ENCODE results near the gene TBX20. TPM values are rescaled to one million over a fixed set of nuclear protein-coding genes. Genes with fewer than 3 reads are reported as not detected.

Gene TBX20
- total RNA-seq, 3 donors from 2014 or later = 0.59 TPM; not detected in 2

DNA sequence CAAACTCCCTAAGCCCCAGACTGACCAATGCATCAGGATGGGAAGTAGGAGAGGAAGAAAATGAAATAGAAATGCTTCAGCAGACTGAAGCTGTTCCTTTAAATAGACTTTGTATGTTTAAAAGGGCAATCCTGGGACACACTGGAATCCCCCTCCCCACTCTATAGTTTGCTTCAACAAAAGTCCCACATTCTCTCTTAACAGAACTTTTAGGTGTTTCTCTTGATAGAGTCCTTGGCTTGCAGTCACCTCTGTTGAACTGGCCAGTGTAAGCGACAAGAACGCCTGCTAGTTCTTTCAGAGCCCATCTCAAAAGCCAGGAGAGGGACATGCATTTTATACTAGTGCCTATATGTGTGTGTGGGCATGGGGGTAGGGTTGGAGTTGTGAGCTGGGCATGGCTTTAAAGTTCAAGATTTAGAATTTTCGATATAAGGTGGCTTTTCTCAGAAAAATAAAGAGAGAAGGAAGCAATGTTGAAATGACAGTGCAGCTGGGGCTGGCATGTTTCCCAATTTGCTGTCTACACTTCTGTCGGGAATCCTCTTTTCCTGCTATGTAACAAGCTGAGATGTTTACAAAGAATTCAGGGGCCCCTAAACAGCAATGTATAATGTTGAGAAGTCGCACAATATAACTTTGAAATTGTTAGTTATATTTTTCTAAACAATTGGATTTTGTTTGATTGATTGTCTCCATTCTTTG, 2.1 kb downstream of the TBX20 start:
- Histone ChIP-seq H3K9me3 (peaks cover 0 to 8% of the 10 kb centered on the region in 2 donors), H3K27ac (no peak overlapping the region), H3K36me3 (no peaks in the 10 kb centered on the region), H3K4me1 (no peaks in the 10 kb centered on the region), H3K27me3 (peaks cover 0 to 99% of the 10 kb centered on the region in 2 donors), H3K4me3 (no peak overlapping the region)
- TF ChIP-seq POLR2AphosphoS5 (IDR thresholded peaks at IDR 0.05) = no peak
- TF ChIP-seq, protein P1, sequence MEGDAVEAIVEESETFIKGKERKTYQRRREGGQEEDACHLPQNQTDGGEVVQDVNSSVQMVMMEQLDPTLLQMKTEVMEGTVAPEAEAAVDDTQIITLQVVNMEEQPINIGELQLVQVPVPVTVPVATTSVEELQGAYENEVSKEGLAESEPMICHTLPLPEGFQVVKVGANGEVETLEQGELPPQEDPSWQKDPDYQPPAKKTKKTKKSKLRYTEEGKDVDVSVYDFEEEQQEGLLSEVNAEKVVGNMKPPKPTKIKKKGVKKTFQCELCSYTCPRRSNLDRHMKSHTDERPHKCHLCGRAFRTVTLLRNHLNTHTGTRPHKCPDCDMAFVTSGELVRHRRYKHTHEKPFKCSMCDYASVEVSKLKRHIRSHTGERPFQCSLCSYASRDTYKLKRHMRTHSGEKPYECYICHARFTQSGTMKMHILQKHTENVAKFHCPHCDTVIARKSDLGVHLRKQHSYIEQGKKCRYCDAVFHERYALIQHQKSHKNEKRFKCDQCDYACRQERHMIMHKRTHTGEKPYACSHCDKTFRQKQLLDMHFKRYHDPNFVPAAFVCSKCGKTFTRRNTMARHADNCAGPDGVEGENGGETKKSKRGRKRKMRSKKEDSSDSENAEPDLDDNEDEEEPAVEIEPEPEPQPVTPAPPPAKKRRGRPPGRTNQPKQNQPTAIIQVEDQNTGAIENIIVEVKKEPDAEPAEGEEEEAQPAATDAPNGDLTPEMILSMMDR (IDR thresholded peaks at IDR 0.05) = no peak
- no peak for TF ChIP-seq POLR2A (IDR thresholded peaks at IDR 0.05)
- DNase-seq (ENCODE audit: low spot score in 2 of 2) = no peak
- intact Hi-C loops (cut with DNase I; ENCODE audit: low total_unique reads) = no loop called here

DNA sequence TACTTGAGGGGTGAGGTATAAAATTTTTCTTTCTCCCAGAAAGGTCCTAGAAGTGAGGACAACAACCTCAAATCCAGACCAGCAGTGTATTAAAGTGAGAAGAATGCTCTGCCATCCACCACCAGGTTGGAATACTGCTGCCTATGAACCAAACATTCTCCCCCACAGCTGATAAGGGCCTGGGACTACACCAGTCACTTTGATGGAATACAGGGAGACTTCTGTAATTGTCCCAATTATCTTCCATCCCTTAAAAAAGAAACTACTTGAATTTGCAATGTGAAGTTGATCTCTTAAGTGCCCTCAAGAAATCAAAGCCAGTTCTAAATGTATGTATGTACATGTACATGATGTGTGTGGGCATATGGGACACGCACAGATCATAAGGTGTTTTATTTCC, 3.0 kb downstream of the TBX20 start:
- Histone ChIP-seq H3K27ac (no peak overlapping the region), H3K4me3 (no peak overlapping the region), H3K27me3 (peaks cover 0 to 96% of the 10 kb centered on the region in 2 donors), H3K9me3 (peaks cover 0 to 8% of the 10 kb centered on the region in 2 donors), H3K36me3 (no peaks in the 10 kb centered on the region), H3K4me1 (no peaks in the 10 kb centered on the region)
- no peak for DNase-seq (ENCODE audit: low spot score in 2 of 2)
- TF ChIP-seq, protein P1 (IDR thresholded peaks at IDR 0.05) = no peak
- TF ChIP-seq POLR2A (IDR thresholded peaks at IDR 0.05) (no peak), POLR2AphosphoS5 (IDR thresholded peaks at IDR 0.05) (no peak)
- intact Hi-C loops (cut with DNase I; ENCODE audit: low total_unique reads) = no loop called here

DNA sequence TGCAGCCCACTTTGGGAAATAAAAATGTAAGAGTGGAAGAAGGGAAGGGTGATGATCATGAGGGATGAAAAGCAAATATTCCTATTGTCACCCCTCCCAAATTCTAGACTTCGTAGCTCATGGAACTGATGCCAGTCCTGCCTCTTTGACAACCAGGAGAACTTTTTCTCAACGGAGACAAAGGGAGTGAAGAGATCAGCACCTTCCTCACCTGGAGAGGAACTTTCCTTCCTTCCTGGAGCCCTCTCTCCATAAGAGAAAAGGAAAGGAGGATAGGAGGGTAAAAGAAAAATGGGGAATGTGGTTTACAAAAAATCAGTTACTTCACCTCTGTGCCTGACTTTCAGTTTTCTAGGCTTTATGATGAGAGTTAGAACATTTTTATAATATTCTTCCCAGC, 3.4 kb downstream of the TBX20 start:
- Histone ChIP-seq H3K36me3 (no peaks in the 10 kb centered on the region), H3K27ac (no peak overlapping the region), H3K9me3 (peaks cover 0 to 8% of the 10 kb centered on the region in 2 donors), H3K4me3 (no peak overlapping the region), H3K27me3 (peaks cover 0 to 96% of the 10 kb centered on the region in 2 donors), H3K4me1 (no peaks in the 10 kb centered on the region)
- intact Hi-C loops (cut with DNase I; ENCODE audit: low total_unique reads) = no loop called here
- no peak for DNase-seq (ENCODE audit: low spot score in 2 of 2)
- TF ChIP-seq POLR2AphosphoS5 (IDR thresholded peaks at IDR 0.05) (no peak), POLR2A (IDR thresholded peaks at IDR 0.05) (no peak)
- TF ChIP-seq, protein P1 (IDR thresholded peaks at IDR 0.05) = no peak

DNA sequence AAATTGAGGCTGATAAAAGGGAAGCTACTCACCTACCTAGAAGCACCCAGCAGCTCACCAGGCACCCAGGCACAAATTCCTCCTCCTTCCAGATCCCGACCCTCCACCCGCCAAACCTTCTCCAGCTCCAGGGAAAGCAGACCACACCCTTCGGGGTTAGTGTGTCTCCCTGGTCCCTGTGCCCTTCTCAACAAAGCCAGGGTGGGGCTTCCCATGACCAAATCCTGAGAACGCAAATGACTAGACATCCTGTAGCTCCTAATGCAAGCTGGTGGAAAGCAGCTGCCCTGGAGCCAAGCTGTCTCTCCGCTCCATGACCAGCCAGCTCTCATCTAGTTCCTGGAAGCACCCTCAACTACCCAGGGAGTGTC, 4.4 kb downstream of the TBX20 start:
- no peak for DNase-seq (ENCODE audit: low spot score in 2 of 2)
- TF ChIP-seq, protein P1 (IDR thresholded peaks at IDR 0.05) = no peak
- no peak for TF ChIP-seq POLR2A (IDR thresholded peaks at IDR 0.05)
- H3K27ac ChIP-seq = no peak overlapping the region
- no peaks in the 10 kb centered on the region for H3K36me3 ChIP-seq
- peaks cover 0 to 1% of the 10 kb centered on the region in 2 donors for H3K9me3 ChIP-seq
- intact Hi-C loops (cut with DNase I; ENCODE audit: low total_unique reads) = no loop called here
- peaks cover 0 to 94% of the 10 kb centered on the region in 2 donors for H3K27me3 ChIP-seq
- H3K4me3 ChIP-seq = no peak overlapping the region
- no peaks in the 10 kb centered on the region for H3K4me1 ChIP-seq

DNA sequence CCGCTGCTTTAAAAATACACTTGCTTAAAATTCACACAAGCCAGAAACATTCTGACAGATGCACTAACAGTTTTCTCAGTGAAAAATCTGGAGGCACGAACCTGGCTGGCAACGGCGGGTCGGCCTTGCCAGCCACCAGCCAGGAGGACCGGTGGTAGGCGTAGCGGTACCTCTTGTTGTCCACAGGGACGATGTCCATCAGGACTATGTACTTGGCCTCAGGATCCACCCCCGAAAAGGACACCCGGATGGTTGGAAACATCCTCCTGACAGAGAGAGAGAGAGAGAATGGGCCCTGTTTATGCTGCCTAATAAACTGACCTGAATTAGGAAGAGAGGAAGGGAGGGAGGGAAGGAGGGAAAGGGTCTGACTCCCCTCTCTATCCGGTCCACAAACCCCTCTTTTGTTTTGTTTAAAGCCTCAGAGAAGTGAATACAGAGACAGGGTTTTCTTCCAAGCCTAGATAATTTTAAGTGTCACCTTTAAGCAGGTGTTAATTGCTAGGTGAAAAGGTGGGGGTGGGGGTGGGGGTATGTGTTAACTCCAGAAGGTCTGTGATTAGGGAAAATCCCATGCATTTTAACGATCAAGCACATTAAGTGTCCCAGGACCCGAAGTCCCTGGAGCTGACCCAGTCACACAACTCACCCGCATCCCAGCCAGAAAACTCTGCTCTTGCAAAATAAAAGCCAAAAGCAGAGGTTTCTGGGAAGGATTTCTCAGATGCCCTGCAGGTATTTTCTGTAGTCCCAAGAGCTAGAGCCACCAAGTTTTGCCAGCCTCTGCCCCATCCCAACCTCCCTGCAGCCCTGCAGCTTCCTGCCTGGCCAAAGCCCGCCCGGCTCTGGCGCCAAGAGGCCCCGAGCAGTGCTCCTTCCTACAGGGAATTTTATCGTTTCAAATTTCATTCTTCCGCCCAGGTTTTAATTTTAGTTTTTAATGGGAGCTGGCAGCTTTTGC, 5.0 kb downstream of the TBX20 start:
- Histone ChIP-seq H3K9me3 (no peaks in the 10 kb centered on the region), H3K36me3 (no peaks in the 10 kb centered on the region), H3K27ac (no peak overlapping the region), H3K4me1 (no peaks in the 10 kb centered on the region), H3K27me3 (peaks cover 0 to 94% of the 10 kb centered on the region in 2 donors), H3K4me3 (no peak overlapping the region)
- TF ChIP-seq, protein P1 (IDR thresholded peaks at IDR 0.05) = no peak
- TF ChIP-seq POLR2A (IDR thresholded peaks at IDR 0.05) (no peak), POLR2AphosphoS5 (IDR thresholded peaks at IDR 0.05) (no peak)
- no peak for DNase-seq (ENCODE audit: low spot score in 2 of 2)
- intact Hi-C loops (cut with DNase I; ENCODE audit: low total_unique reads) = no loop called here

Measured in breast epithelium (tissue), 4 donors.